SU-DHL-6 (cell line): ENCODE results near the gene MARCHF7.
A peak's percentile ranks its signal among the peaks of the same experiment; 100 is the strongest.
"Not testable (repeated sequence)": the region's sequence is repeated elsewhere in the genome, so short reads cannot be mapped to it uniquely, and the experiment has no call there.

ENCODE experiments used
- H2AFZ ChIP-seq: fragments of 200-600 bp; sonication (generic); 2 replicates; pipeline ENCODE4 v1.6.1; 2014; ENCODE audit warnings: low read depth, mild to moderate bottlenecking, moderate library complexity, mixed read lengths, antibody characterized with exemption, low read length; ENCODE audit not compliant: severe bottlenecking
- H3F3A ChIP-seq: fragments of 200-600 bp; shearing (Covaris generic); 2 replicates; pipeline ENCODE4 v1.6.0; 2016; ENCODE audit warnings: antibody characterized with exemption, mild to moderate bottlenecking; ENCODE audit not compliant: insufficient read depth
- H3K27ac ChIP-seq: fragments of 200-600 bp; sonication (generic); 2 replicates; pipeline ENCODE4 v1.5.1; 2016; ENCODE audit warnings: low read depth, mild to moderate bottlenecking, low read length, moderate library complexity, mixed read lengths
- H3K27me3 ChIP-seq: fragments of 200-600 bp; sonication (generic), shearing (Covaris generic); 2 replicates; pipeline ENCODE4 v1.6.0; 2014; ENCODE audit warnings: mild to moderate bottlenecking, low read length
- H3K36me3 ChIP-seq: fragments of 200-600 bp; sonication (generic); 2 replicates; pipeline ENCODE4 v1.6.1; 2014; ENCODE audit warnings: mild to moderate bottlenecking, low read length, mixed read lengths
- H3K4me2 ChIP-seq: fragments of 300-600, 200-600 bp; shearing (Covaris generic), sonication (generic); 2 replicates; pipeline ENCODE4 v1.6.0; 2014; ENCODE audit warnings: low read length, low read depth, mild to moderate bottlenecking; ENCODE audit not compliant: poor library complexity, severe bottlenecking
- H3K4me3 ChIP-seq: fragments of 200-600 bp; sonication (generic); 2 replicates; pipeline ENCODE4 v1.5.1; 2014; ENCODE audit warnings: antibody characterized with exemption, low read length, mild to moderate bottlenecking, mixed read lengths; ENCODE audit not compliant: insufficient read depth, poor library complexity, severe bottlenecking
- H3K79me2 ChIP-seq: fragments of 200-600 bp; sonication (generic); 2 replicates; pipeline ENCODE4 v1.6.1; 2014; ENCODE audit warnings: mild to moderate bottlenecking, low read length, moderate library complexity; ENCODE audit not compliant: insufficient read depth
- H3K9ac ChIP-seq: fragments of 200-600 bp; sonication (generic); 2 replicates; pipeline ENCODE4 v1.7.0; 2014; ENCODE audit warnings: mild to moderate bottlenecking, low read length
- H3K9me2 ChIP-seq: fragments of 200-600 bp; sonication (generic); replicated peaks from 2 replicates; pipeline ENCODE4 v1.6.1; 2014; ENCODE audit warnings: low read length; ENCODE audit not compliant: insufficient read depth
- H3K9me3 ChIP-seq: fragments of 200-600 bp; sonication (generic); 2 replicates; pipeline ENCODE4 v1.6.1; 2014; ENCODE audit warnings: low read length, mixed read lengths; ENCODE audit not compliant: insufficient read depth
- H4K20me1 ChIP-seq: fragments of 200-600 bp; sonication (generic); 2 replicates; pipeline ENCODE4 v1.6.1; 2014; ENCODE audit warnings: low read depth, mild to moderate bottlenecking, antibody characterized with exemption, low read length, moderate library complexity, mixed read lengths
- CTCF ChIP-seq: fragments of 200-600 bp; sonication (generic); IDR thresholded peaks from one replicate; pipeline ENCODE4 v1.5.1; 2017; ENCODE audit warnings: antibody characterized with exemption, mild to moderate bottlenecking, low read length, moderate library complexity; ENCODE audit not compliant: insufficient read depth, poor library complexity, severe bottlenecking
- EZH2phosphoT487 ChIP-seq: fragments of 200-600 bp; sonication (generic), shearing (Covaris generic); conservative IDR thresholded peaks from 2 replicates; pipeline ENCODE4 v1.6.1; 2018; ENCODE audit warnings: mild to moderate bottlenecking, antibody characterized with exemption, low read length, moderate library complexity, mixed read lengths

Gene MARCHF7

GRCh38 chr2:159715451-159715850 lies 3.1 kb downstream of the MARCHF7 start:
- no peak overlapping the region for H3K9ac ChIP-seq
- peaks cover 81% of the 10 kb centered on the region for H3K79me2 ChIP-seq
- peaks cover 55% of the 10 kb centered on the region for H4K20me1 ChIP-seq
- H3K27me3 ChIP-seq = no peaks in the 10 kb centered on the region
- no peak overlapping the region for H2AFZ ChIP-seq
- no peaks in the 10 kb centered on the region for H3K9me3 ChIP-seq
- TF ChIP-seq EZH2phosphoT487 (no peak), CTCF (no peak)
- peaks cover 31% of the 10 kb centered on the region for H3K36me3 ChIP-seq
- no peaks in the 10 kb centered on the region for H3K9me2 ChIP-seq
- no peak overlapping the region for H3K27ac ChIP-seq
- H3F3A ChIP-seq = peaks cover 13% of the 10 kb centered on the region
- H3K4me3 ChIP-seq = no peak overlapping the region
- peak overlapping the region; percentile 72 for H3K4me2 ChIP-seq

DNA sequence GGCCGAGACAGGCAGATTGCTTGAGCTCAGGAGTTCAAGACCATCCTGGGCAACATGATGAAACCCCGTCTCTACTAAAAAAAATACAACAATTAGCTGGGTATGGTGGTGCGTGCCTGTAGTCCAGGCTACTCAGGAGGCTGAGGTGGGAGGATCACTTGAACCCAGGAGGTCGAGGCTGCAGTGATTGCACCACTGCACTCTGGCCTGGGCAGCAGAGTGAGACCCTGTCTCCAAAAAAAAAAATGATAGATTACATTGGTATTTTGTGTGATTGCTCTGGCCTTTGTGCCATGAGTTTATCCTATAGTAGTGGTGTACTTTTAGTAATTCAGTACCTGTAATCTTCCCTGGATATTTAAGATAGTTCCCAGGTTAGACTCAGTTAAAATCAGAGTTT lies 4.1 kb downstream of the MARCHF7 start:
- H3K4me2 ChIP-seq = not testable (repeated sequence)

GRCh38 chr2:159716857-159717256 lies 4.6 kb downstream of the MARCHF7 start:
- Histone ChIP-seq H3K27ac (no peak overlapping the region), H3K4me2 (no peak overlapping the region), H3K9me3 (no peaks in the 10 kb centered on the region), H3K36me3 (peaks cover 40% of the 10 kb centered on the region), H4K20me1 (peaks cover 59% of the 10 kb centered on the region), H3K79me2 (peaks cover 95% of the 10 kb centered on the region), H2AFZ (no peak overlapping the region), H3K4me3 (no peak overlapping the region), H3K27me3 (no peaks in the 10 kb centered on the region), H3F3A (peaks cover under 1% of the 10 kb centered on the region; the same call in 1 of the 2 replicates), H3K9me2 (no peaks in the 10 kb centered on the region), H3K9ac (no peak overlapping the region)
- no peak for TF ChIP-seq CTCF

More for the DNA sequence above, 4.1 kb downstream of the MARCHF7 start:
- not testable (repeated sequence) for H2AFZ ChIP-seq, H3F3A ChIP-seq, H3K9ac ChIP-seq, H3K27ac ChIP-seq, H3K27me3 ChIP-seq, H3K9me3 ChIP-seq, H3K4me3 ChIP-seq, H3K9me2 ChIP-seq
- H3K36me3 ChIP-seq = peaks cover 40% of the 10 kb centered on the region
- peaks cover 59% of the 10 kb centered on the region for H4K20me1 ChIP-seq
- H3K79me2 ChIP-seq = peaks cover 90% of the 10 kb centered on the region

DNA sequence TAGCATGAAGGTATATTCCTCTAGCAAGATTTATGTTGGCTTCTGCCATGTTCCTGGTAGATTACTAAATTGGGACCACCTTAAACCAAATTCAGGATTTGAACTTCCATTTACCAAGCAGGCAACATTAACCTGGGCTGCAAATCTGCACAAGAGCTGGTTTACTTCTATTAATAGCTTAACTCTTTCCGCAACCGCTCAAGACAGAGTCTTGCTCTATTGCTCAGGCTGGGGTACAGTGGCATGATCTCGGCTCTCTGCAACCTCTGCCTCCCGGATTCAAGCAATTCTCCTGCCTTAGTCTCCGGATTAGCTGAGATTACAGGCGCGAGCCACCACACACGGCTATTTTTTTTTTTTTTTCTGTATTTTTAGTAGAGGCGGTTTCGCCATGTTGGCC lies 8.4 kb downstream of the MARCHF7 start:
- Histone ChIP-seq H3K9me3 (no peaks in the 10 kb centered on the region), H3K4me2 (no peak overlapping the region), H2AFZ (no peak overlapping the region), H3K9me2 (no peaks in the 10 kb centered on the region), H3K36me3 (peaks cover 57% of the 10 kb centered on the region), H3K9ac (no peak overlapping the region), H4K20me1 (peaks cover 58% of the 10 kb centered on the region), H3K27ac (no peak overlapping the region), H3K27me3 (no peaks in the 10 kb centered on the region), H3F3A (no peaks in the 10 kb centered on the region; the same call in 1 of the 2 replicates), H3K4me3 (no peak overlapping the region), H3K79me2 (peaks cover 100% of the 10 kb centered on the region)
- no peak for TF ChIP-seq CTCF
- no peak for TF ChIP-seq EZH2phosphoT487
